NCI-H187 treated with DMSO at 0.1 percent for 48 hours (cell line): Measurements from ENCODE around the gene PSTK.

Experiments
- DNase-seq: peaks from one replicate; lab custom pipeline; 2025; lab: John Stamatoyannopoulos, UW

PSTK gene

GRCh38 chr10:122980209-122981065 is at the start of gene PSTK:
Gene PSTK (plus strand): TSS chr10:122980401. CDS start chr10:122980480, 79 bp downstream.
- peak; percentile 6 for DNase-seq

GRCh38 chr10:122931088-122931906 is 48.9 kb upstream of the PSTK start:
- DNase-seq: no peak

- no peak for DNase-seq
Observed at GRCh38 chr10:122939133-122939855, 40.9 kb upstream of the PSTK start.

GRCh38 chr10:122939856-122940543 is 40.2 kb upstream of the PSTK start:
- no peak for DNase-seq

- no peak for DNase-seq
Observed at GRCh38 chr10:122949296-122949695, 30.9 kb upstream of the PSTK start.

- DNase-seq: peak; percentile 79
Observed at GRCh38 chr10:122953902-122954730, 26.1 kb upstream of the PSTK start, which contains the start of gene C10orf88. Gene C10orf88 (minus strand): TSS chr10:122954227. CDS start chr10:122954178, 49 bp downstream.

- DNase-seq: no peak
Observed at GRCh38 chr10:122954731-122955050, 25.5 kb upstream of the PSTK start.

GRCh38 chr10:122955892-122956291 is 24.3 kb upstream of the PSTK start:
- DNase-seq: no peak

GRCh38 chr10:122957474-122957873 is 22.7 kb upstream of the PSTK start:
- no peak for DNase-seq

- DNase-seq: no peak
Observed at GRCh38 chr10:122962405-122962804, 17.8 kb upstream of the PSTK start.

GRCh38 chr10:122966879-122967278 is 13.3 kb upstream of the PSTK start:
- no peak for DNase-seq

GRCh38 chr10:122968698-122969097 is 11.5 kb upstream of the PSTK start:
- no peak for DNase-seq

GRCh38 chr10:122974023-122974422 is 6.2 kb upstream of the PSTK start:
- DNase-seq: no peak

- DNase-seq: no peak
Observed at GRCh38 chr10:122974543-122975064, 5.6 kb upstream of the PSTK start.

GRCh38 chr10:122981066-122981464 is 864 bp downstream of the PSTK start:
- DNase-seq: no peak

- no peak for DNase-seq
Observed at GRCh38 chr10:122983898-122984297, 3.7 kb downstream of the PSTK start.

- DNase-seq: no peak
Observed at GRCh38 chr10:122984708-122985107, 4.5 kb downstream of the PSTK start.

- DNase-seq: no peak
Observed at GRCh38 chr10:122986335-122986734, 6.1 kb downstream of the PSTK start.

GRCh38 chr10:122988501-122988900 is 8.3 kb downstream of the PSTK start:
- no peak for DNase-seq

- DNase-seq: no peak
Observed at GRCh38 chr10:122990278-122990677, 10.1 kb downstream of the PSTK start.
